Stimulated activated CD4-positive, alpha-beta T cell treated with anti-CD3 and anti-CD28 coated beads, Interleukin-2, amount 100 ng/mL, for 48 hours (primary cell): ENCODE data around the gene CEMIP.
A peak's percentile ranks its signal among the peaks of the same experiment; 100 is the strongest.

Experiments used
- DNase-seq, 2 donors: peaks; one replicate each; pipeline ENCODE4 v3.0.0-alpha.2; 2020

Gene CEMIP

DNA sequence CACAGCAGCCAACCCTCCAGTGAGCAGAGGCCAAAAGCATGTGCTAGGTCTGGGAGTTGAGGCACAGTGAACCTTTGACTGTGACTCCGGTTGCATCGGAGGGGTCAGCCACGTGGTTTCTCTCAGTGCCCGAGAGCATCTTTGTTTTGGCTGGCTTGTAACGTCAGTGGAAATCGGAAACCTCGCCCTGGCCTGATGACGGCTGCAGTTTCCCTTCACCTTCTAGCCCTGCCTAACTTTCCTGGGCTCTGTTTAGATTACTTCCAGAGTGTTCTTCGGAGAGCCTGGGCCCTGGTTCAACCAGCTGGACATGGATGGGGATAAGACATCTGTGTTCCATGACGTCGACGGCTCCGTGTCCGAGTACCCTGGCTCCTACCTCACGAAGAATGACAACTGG is 153.8 kb downstream of the CEMIP start:
- no peak for DNase-seq

DNA sequence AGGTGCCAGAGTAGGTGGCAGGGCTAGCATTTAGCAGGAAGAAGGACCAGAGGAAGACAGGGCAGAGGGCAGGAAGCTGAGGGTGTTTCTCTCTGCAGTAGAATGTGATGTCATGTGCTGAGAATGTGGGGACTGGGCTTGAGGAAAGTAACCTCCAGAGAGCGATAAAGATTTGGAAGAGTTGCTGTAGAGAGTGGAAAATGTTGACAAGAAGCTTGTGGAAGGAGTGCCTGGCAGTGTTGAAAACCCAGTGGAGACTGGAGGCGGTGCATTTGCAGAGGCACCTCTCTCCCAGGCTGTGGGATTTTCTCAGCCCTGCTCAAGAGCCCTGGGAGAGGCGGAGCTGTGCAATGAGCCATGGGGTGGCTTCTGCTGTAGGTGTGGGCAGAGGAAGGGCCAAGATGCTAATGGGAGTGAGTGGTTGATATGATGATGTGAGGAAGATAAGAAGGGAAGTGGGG is 155.6 kb downstream of the CEMIP start:
- DNase-seq, result no peak

- no peak for DNase-seq
These were observed 157.3 kb downstream of the CEMIP start for GRCh38 chr15:80936288-80937078.

- no peak for DNase-seq
These were observed 158.5 kb downstream of the CEMIP start for GRCh38 chr15:80937718-80938117.

GRCh38 chr15:80939216-80939615 is 160.0 kb downstream of the CEMIP start:
- DNase-seq, result no peak

DNA sequence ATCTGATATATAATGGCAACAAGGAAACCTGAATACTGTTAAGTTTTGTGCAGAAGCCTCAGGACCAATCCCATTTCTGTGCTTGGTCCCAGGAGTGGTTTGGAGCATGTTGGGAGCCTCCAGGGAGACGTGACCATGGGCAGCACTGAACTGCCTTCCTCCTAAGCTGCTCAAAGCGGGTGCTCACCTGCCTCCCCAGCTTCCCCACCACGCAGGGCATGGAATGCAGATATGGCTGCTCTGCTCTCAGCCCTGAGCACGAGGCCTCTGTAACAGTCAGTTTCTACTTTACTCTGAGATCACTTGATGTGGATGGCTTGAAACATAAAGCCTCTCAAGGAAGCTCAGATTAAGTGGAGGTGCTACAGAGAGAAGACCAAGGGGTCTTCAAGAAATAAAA is 161.2 kb downstream of the CEMIP start:
- DNase-seq, result no peak

- no peak for DNase-seq
These were observed 161.7 kb downstream of the CEMIP start for GRCh38 chr15:80940851-80941250.

GRCh38 chr15:80942266-80942665 is 163.1 kb downstream of the CEMIP start:
- DNase-seq, result no peak

- DNase-seq, result no peak
These were observed 163.8 kb downstream of the CEMIP start for GRCh38 chr15:80942746-80943565.

DNA sequence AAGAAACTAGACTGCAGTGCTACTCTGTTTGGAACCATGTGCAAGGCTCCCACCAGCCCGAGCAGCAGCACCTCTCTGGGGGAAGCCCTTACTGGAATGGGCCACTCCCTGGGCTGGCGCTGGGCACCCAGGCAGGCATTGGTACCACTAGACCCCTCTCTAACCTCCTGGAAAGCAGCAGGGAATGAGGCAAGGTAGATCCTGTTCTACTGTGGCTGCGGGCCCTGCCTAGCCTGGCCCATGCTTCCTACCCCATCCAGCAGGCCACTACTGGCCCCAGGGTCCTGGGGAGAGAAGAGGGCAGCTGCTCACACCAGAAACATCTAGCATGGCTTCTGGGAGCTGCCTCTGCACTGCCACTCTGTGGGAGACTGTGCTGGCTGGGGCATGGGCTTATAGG is 165.6 kb downstream of the CEMIP start:
- DNase-seq, result no peak

DNA sequence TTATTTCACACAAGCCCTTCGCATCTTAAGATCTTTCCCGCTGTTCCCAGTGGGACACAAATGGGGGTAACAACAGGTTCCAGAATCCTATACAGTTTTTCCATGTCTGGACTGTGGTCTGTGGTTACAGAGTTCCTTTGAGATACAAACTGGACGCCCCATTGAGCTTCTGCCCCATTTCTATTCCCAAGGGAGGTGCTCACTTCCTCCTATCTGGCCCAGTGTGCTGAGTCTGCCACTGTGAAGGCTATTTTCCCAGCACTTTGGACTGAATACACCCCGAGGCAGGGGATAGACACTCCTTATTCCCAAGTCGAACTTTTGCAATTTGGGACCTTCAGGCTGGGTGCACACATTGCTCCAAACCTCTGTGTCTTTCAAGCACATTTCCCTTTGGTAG is 166.4 kb downstream of the CEMIP start:
- DNase-seq, result no peak

GRCh38 chr15:80946576-80946975 is 167.4 kb downstream of the CEMIP start:
- DNase-seq, result no peak

GRCh38 chr15:80948651-80949292 is 169.6 kb downstream of the CEMIP start:
- DNase-seq, result no peak

GRCh38 chr15:80949756-80950155 is 170.6 kb downstream of the CEMIP start:
- DNase-seq, result no peak

DNA sequence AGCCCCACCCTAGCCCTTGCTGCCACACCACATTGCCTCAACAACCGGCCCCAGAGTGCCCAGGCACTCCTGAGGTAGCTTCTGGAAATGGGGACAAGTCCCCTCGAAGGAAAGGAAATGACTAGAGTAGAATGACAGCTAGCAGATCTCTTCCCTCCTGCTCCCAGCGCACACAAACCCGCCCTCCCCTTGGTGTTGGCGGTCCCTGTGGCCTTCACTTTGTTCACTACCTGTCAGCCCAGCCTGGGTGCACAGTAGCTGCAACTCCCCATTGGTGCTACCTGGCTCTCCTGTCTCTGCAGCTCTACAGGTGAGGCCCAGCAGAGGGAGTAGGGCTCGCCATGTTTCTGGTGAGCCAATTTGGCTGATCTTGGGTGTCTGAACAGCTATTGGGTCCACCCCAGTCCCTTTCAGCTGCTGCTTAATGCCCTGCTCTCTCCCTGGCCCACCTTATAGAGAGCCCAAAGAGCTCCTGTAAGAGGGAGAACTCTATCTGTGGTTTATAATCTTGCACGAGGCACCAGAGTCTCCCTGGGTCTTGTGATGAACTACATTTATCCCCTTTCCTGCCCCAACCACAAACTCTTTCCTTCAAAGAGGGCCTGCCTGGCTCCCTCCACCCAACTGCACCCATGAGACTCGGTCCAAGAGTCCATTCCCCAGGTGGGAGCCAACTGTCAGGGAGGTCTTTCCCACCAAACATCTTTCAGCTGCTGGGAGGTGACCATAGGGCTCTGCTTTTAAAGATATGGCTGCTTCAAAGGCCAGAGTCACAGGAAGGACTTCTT is 171.3 kb downstream of the CEMIP start:
- DNase-seq, result no peak

- no peak for DNase-seq
These were observed 172.8 kb downstream of the CEMIP start for GRCh38 chr15:80951941-80952340.

DNA sequence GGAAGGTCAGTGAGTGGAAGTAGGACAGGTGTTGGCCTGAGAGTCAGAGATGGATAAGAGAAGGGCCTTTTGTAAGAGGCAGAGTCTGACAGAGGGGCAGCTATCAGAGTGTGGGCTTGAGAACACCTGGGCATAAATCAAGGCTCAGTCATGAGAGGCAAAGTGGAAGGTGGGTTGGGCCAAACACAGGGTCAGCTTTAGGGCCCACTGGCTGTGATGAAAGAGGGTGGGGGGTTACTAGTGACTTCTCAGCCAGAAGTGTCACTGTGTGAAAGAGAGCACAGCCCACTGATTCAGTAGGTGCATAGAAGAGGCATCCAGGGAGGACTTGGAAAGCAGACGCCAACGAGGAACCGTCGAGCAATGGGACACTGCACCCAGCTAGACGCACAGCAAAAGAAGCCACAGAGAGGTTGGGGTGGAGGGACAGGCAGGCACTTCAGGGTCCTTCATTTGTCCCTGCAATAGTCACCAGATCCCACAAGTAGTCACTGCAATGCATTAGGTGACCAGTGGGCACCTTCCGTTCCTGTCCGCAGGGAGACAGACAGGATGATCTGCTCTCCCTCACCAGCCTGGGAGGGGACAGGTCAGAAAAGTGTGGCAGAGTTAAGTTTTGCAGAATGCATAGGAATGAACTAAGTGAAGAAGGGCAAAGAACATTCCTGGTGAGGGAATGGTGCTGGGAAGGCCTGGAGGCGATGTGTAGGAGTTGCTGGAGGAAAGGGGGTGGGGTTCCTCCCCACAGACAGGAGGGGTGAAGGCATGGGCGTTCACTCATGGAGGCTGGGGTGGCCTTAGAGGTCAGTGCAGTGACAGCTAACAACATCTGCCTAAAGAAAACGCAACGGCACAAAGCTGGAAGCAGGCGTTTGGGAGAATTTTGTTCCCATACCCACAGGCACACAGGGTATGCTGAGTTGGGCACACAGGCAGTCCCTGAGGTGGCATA is 174.1 kb downstream of the CEMIP start:
- DNase-seq, result no peak

GRCh38 chr15:80953953-80954778 is 175.0 kb downstream of the CEMIP start:
- no peak for DNase-seq

GRCh38 chr15:80955571-80956452 is 176.6 kb downstream of the CEMIP start:
- DNase-seq, result peak; percentile 48 to 49

GRCh38 chr15:80957556-80957955 is 178.4 kb downstream of the CEMIP start:
- DNase-seq, result no peak
